LoVo (cell line): ENCODE measurements around the gene CD300E.
A peak's percentile ranks its signal among the peaks of the same experiment; 100 is the strongest.

Experiments used
- DNase-seq: peaks from one replicate; pipeline ENCODE4 v3.0.0-alpha.2; 2016; ENCODE audit warnings: low spot score

Gene CD300E

GRCh38 chr17:74566132-74566753 lies 57.3 kb downstream of the CD300E start:
- DNase-seq, result peak; percentile 38

DNA sequence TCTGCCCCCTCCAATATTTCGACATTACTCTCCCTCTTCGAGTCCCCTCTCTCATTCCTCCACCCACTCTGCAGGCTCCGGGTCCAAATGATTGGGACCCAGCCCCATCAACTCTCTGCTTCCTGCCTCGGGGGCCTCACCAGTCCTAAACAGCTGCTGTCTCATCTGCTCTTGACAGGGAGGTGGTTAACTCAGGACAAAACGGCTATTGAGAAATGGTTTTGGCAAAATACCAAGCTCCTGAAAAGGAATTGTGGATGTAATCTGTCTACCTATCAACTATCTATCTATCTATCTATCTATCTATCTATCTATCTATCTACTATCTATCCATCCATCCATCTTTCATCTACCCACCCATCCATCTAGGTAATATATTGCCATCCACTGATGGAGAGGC lies 58.4 kb downstream of the CD300E start:
- DNase-seq, result no peak

DNA sequence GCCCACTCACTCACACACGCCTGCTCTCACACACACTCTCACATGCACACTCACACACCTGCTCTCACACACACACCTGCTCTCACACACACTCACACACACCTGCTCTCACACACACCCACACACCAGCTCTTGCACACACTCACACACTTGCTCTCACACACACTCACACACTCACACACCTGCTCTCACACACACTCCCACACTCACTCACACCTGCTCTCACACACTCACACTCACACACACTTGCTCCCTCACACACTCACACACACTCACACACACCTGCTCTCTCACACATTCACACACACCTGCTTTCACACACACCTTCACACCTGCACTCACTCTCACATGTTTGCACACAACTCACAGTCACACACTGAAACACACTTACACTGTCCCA lies 60.2 kb downstream of the CD300E start:
- no peak for DNase-seq

DNA sequence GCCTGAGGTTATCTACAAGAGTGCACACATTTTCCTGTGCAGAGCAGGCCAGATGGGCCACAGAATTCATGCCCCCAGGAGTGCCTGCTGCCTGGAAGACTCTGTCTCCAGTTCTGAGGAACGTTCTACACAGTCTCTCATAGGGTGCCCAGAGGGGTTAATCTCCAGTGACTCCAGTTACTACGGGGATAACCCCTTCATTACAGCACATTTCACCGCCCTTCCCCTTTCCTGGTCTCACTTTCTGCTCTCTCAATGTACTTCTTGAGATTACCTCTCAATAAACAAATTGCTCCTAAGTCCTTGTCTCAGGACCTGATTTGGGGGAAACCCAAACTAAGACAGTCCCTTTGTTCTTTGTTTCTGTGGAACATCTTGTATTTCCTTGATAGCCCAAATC lies 62.0 kb downstream of the CD300E start:
- DNase-seq, result no peak
